AG04449 (cell line): ENCODE results near the gene FBXO28.

Experiments used
- CTCF ChIA-PET: fragments of 350-600 bp; formaldehyde crosslinking; extraction: SDS; loops from one replicate; lab custom pipeline; 2021; ENCODE audit warnings: antibody characterized with exemption; lab: Yijun Ruan, JAX
- POLR2A ChIA-PET: fragments of 400-600, 350-600 bp; formaldehyde crosslinking; extraction: SDS; loops from one replicate; lab custom pipeline; 2020; ENCODE audit warnings: antibody characterized with exemption, inconsistent platforms; lab: Yijun Ruan, JAX
- DNase-seq: peaks from one replicate; pipeline ENCODE4 v3.0.0-alpha.2; 2010; ENCODE audit warnings: low read depth, low spot score
- H3K4me3 ChIP-seq: 2 replicates; pipeline ENCODE4 v1.5.1; 2011; ENCODE audit warnings: low read depth, mild to moderate bottlenecking, control low read depth, low read length
- TF ChIP-seq, protein P1 (sequence below): IDR thresholded peaks from one replicate; pipeline ENCODE4 v1.5.1; 2011; ENCODE audit warnings: mild to moderate bottlenecking, moderate library complexity, low read length, control low read depth, inconsistent platforms; ENCODE audit not compliant: insufficient read depth; ENCODE audit errors: missing control alignments

Gene FBXO28

DNA sequence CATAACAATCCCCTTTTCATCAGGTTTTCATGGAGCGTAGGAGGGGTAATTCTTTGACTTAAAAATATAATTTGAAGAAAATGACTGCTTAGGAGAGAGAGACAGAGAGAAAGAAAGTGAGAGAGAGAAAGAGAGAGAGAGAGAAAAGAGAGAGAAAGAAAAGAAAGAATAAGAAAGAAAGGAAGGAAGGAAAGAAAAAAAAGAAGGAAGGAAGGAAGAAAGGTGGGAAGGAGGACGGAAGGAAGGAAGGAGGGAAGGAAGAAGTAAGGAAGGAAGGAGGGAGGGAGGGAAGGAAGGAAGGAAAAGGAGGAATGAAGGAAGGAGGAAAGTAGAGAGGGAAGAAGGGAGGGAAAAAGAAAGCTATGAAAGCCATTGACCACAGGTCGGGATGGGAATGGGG, 58.3 kb downstream of the FBXO28 start:
- DNase-seq: no peak
- H3K4me3 ChIP-seq: no peak overlapping the region
- POLR2A ChIA-PET: no interaction called here
- CTCF ChIA-PET: interaction anchor here (0.6 to 1.1 kb wide), 2 partner anchors 11 to 161 kb away, joined by 3 read pairs; partner anchors contain the start of gene DEGS1
- TF ChIP-seq, protein P1, sequence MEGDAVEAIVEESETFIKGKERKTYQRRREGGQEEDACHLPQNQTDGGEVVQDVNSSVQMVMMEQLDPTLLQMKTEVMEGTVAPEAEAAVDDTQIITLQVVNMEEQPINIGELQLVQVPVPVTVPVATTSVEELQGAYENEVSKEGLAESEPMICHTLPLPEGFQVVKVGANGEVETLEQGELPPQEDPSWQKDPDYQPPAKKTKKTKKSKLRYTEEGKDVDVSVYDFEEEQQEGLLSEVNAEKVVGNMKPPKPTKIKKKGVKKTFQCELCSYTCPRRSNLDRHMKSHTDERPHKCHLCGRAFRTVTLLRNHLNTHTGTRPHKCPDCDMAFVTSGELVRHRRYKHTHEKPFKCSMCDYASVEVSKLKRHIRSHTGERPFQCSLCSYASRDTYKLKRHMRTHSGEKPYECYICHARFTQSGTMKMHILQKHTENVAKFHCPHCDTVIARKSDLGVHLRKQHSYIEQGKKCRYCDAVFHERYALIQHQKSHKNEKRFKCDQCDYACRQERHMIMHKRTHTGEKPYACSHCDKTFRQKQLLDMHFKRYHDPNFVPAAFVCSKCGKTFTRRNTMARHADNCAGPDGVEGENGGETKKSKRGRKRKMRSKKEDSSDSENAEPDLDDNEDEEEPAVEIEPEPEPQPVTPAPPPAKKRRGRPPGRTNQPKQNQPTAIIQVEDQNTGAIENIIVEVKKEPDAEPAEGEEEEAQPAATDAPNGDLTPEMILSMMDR: no peak

DNA sequence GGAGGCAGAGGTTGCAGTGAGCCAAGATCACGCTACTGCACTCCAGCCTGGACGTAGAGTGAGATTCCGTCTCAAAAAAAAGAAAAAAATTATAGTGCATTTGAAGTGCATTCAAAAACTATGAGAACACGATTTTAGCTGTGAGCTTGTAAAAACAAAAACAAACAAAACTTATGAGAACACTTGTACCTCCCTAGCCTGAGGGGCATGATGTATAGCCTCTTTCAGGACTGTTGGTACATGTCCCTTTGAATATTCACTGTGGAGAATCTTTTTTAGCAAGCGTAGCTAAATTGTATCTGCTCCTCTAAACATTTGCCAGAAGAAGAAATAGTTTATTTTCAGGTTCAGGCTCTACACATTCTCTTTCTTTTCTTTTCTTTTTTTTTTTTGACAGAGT, 59.6 kb downstream of the FBXO28 start:
- CTCF ChIA-PET: no interaction called here
- TF ChIP-seq, protein P1: no peak
- no peak overlapping the region for H3K4me3 ChIP-seq
- POLR2A ChIA-PET: no interaction called here
- no peak for DNase-seq

DNA sequence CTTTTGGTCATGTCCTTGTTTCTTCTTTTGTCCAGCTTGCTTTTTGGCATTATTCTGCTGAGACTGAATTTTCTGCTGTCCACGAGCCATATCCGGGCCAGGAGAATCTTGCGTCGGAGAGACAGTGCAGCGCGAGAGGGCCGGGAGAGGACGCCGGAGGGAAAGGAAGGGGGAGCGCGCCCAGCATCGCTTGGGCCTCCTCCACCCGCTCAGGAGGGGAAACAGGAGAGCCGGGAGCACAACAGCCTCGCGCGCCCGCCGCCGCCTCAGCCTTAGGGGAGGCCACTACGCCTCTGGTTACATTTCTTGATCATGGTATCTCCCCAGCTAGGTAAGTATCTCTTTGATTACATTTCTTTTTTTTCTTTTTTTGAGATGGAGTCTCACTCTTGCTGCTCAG, 61.7 kb downstream of the FBXO28 start:
- no peak for DNase-seq
- POLR2A ChIA-PET: no interaction called here
- TF ChIP-seq, protein P1: no peak
- no peak overlapping the region for H3K4me3 ChIP-seq
- CTCF ChIA-PET: no interaction called here

DNA sequence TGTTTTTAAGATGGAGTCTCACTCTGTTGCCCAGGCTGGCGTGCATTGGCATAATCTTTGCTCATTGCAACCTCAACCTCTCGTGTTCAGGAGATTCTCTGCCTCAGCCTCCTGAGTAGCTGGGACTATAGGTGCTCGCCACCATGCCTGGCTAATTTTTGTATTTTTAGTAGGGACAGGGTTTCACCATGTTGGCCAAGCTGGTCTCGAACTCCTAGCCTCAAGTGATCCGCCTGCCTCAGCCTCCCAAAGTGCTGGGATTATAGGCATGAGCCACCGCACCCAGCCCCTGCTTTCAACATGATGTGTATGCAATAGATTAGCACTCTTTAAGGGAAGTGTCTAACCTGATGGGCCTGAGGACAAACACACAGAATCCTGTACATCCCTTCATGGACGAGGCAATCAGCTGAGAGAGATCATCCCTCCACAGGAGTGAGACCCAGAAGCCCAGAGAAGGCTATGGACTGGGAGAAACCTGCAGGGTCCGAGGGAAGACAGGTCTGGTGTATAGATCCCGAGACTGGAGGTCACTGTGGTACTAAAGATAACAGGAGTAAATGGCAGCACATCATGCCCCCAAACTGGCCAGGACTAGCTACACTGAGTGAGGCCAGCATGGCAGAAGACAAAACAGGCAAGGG, 63.6 kb downstream of the FBXO28 start:
- ChIA-PET POLR2A (no interaction called here), CTCF (no interaction called here)
- no peak for DNase-seq
- no peak overlapping the region for H3K4me3 ChIP-seq
- TF ChIP-seq, protein P1: no peak

DNA sequence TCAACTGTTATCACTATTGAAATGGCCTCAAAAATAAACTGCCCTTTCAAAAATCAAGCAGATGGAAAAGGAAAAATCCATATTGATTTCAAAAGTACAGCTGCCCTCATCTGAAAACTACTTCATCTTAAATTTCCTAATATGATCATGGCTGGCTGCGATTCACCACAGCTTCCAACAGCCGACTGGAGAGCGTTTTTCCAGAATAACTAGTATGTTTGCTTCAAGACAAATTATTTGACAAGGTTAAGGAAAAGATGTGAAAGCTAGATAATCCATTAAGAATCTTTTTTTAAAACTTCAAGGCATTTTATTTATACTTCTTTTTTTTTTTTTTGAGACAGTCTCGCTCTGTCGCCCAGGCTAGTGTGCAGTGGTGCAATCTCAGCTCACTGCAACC, 65.0 kb downstream of the FBXO28 start:
- H3K4me3 ChIP-seq: no peak overlapping the region
- ChIA-PET POLR2A (no interaction called here), CTCF (interaction anchor here (0.7 to 0.9 kb wide), 2 partner anchors 9 to 62 kb away, joined by 3 read pairs; no protein-coding TSS in a partner anchor)
- TF ChIP-seq, protein P1: no peak
- no peak for DNase-seq

DNA sequence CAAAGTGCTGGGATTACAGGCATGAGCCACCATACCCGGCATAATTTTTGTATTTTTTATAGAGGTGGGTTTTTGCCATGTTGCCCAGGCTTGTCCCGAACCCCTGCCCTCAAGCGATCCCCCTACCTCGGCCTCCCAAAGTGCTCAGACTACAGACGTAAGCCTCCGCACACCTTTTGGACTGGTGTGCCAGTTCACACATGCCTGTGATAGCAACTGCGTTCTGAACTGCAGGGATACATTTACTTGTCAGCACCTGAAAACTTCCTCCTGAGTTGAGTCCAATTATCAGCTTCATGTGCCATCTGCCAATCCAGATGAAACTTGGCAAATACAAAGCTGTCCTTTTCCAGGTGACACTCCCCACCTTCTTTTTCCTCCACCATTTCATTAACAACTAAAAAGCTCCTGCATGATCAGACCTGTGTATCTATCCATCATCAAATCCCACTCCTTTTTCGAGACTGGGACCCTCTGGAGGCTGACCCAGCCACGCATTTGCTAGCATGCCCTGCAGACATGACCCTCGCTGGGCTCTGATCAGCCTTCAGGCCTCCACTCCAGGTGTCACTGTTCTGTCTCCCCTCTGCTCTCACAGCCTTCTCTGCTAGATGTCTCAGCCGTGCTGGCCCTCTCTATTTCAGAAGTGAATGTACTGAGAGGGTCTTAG, 67.0 kb downstream of the FBXO28 start:
- no peak overlapping the region for H3K4me3 ChIP-seq
- no peak for DNase-seq
- TF ChIP-seq, protein P1: no peak
- ChIA-PET CTCF (interaction anchor here (1.0 kb wide), 1 partner anchor 12 kb away, joined by 3 read pairs; no protein-coding TSS in a partner anchor), POLR2A (no interaction called here)
